ENCODE results near the gene PAK6.

- TF ChIP-seq TAF1 (IDR thresholded peaks at IDR 0.05; ENCODE audit: low read depth) (no peak), CTCF (IDR thresholded peaks at IDR 0.05; ENCODE audit: poor library complexity, severe bottlenecking) (no peak)
These were observed 41.6 kb downstream of the PAK6 start for GRCh38 chr15:40280260-40281056.

All from neural cell (in vitro differentiated cells).